Activated CD4-positive, alpha-beta memory T cell treated with anti-CD3 and anti-CD28 coated beads for 36 hours (primary cell): ENCODE data around the gene NXPE2. TPM values are rescaled to one million over a fixed set of nuclear protein-coding genes. Genes with fewer than 3 reads are reported as not detected.

Source experiments
- total RNA-seq, 2 experiments: library from RNA; stranded (reverse); gene quantifications; one replicate each; pipeline ENCODE4 v1.2.3, GENCODE V29; 2021

NXPE2 gene
- total RNA-seq, 2 experiments from 2014 or later = not detected

Other genes with a start within 250 kb of the NXPE2 start
- 10 to 100 TPM; 60.1 to 62.0 TPM for gene REXO2, start 239.1 kb upstream of the NXPE2 start, total RNA-seq
- not detected for gene NXPE1, start 118.6 kb upstream of the NXPE2 start, total RNA-seq
- not detected for gene NXPE4, start 82.7 kb upstream of the NXPE2 start, total RNA-seq